RKO (cell line): ENCODE data around the gene PRELID3B.

Experiments used
- DNase-seq: peaks from one replicate; pipeline ENCODE4 v3.0.0-alpha.2; 2016; ENCODE audit warnings: low spot score

PRELID3B gene

DNA sequence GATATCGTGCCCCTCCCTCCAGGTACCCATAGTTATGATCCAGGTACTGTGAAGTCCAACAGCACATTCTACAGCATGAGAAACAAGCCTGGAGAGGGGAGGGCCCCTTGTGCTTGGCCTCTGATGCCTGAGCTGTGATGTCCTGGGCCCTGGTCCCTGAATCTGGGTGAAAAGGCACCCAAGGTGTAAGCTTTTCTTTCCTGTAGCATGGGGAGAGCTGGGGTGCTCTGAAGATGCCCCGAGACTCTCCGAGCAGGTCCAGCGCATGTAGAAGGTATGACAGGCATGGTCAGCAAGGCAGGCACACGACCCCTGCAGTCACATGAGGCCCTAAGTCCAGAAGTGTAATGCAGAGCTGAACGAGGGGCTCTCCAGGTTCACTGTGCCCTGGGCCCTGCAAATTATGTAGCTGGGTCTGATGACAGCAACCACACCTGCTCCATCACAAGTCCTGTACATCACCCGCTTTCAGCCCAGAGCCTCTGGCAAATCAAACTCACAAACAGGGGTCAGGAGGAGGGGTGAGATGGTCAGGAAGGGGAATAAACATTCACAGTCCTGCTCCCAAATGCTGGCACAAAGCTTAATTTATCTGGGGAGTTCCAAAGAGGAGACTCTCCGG lies 33.8 kb downstream of the PRELID3B start:
- DNase-seq = no peak

DNA sequence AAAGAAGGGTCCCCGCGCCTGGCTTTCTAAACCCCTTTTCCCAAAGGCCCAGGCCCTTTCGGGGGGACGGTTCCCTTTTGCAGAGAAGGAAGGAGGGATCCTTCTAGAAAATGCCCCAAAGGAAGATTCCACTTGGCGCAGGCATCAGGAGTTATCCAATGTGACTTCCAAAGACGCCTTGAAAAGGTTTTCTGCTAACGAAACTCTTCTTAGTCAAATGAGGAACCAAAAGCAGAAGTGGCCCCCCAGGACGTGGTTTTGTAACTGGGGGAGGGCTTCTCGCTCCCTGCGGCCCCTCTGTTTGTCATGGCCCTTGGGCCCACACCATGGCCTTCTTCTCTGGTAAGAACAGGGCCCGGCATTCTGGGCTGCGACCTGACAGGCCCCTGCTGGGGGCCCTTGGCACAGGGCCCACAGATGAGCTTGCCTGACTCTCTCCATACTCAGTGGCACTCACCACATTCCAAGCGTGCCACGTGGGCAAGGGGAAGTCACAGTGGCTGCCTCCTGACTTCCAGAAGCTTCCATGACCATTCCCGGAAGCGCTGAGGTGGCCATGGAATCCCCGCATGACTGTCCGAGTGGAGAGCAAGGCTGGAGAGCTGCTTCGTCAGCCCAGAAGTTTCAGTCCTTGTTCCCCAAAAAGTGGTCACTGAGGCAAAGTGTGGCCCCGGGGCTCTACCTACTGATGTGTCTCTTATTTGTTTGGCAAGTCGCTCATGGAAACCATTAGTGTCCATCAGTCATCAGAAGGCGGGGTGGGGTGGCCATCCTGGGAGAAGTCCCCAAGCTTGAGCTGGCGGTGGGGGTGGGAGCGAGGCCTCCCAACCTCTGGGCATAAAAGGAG lies 34.7 kb downstream of the PRELID3B start:
- no peak for DNase-seq

GRCh38 chr20:59006864-59007664 lies 35.5 kb downstream of the PRELID3B start, which contains the start of gene CTSZ:
TSS of gene CTSZ (minus strand) at chr20:59007254. CDS start at chr20:59007128, 126 bp downstream.
- DNase-seq = peak; percentile 70

DNA sequence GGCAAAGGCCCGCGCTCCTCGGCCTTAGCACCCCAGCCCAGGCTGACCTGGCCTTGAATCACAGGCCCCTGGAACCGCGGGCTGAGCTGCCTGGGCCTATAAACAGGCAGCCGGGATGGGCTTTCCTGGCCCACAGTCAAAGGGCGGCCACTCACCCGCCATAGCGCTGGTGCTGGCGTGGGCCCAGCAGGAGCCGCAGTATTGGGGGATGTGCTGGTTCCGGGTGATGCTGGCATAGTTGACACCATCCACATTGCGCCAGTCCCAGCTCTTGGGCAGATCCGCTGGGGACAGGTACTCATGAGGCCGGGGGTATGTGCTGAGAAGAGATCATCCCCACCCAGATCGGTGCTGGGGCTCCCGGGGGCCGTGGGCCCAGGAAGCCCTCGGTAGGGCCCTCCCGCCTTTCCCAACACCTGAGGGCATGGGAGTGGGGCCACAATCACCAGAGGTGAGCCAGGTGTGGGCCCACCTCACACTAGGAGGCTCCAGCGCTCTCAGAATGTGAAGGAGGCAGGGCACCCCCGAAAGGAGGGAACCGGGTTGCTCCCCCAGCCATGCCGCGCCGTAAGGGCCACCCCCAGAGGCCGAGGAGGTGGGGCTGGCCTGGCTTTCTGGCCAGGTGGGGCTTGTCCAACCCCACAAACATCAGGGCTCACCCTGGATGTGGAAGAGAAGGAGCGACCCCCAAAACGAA lies 36.3 kb downstream of the PRELID3B start:
- DNase-seq = peak; percentile 81

DNA sequence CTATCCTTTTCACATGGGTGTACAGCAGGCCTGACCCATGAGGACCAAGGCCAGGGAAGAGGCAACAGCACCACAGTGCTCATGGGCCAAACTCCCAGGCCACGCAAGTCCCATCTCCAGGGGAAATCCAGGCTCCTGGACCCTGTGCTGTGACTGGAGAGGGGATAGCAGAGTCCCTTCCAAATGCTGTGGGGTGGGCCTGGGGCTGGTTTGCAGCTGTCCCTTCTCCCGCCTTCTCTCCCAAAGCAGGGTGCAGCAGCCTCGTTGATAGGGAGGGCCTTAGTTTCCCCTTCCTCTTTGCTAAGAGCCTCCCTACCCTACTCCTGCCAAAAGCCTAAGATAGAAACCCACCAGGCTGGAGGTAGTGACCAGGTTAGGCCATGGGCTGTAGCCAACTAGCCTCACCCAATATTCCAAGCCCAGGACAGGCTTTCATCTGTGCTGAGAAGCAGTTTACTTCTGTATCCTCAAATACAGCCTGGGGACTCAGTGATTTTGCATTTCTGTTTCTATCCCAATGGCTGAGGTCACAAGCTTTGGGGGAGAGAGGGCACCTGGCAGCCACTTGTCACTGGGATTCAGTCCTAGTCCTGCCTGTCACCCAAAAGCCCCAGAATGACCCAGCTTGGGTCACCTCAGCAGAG lies 36.9 kb downstream of the PRELID3B start:
- no peak for DNase-seq

GRCh38 chr20:59004763-59005522 lies 37.6 kb downstream of the PRELID3B start:
- DNase-seq = no peak

- DNase-seq = no peak
Observed at GRCh38 chr20:59004493-59004762, 38.2 kb downstream of the PRELID3B start.

DNA sequence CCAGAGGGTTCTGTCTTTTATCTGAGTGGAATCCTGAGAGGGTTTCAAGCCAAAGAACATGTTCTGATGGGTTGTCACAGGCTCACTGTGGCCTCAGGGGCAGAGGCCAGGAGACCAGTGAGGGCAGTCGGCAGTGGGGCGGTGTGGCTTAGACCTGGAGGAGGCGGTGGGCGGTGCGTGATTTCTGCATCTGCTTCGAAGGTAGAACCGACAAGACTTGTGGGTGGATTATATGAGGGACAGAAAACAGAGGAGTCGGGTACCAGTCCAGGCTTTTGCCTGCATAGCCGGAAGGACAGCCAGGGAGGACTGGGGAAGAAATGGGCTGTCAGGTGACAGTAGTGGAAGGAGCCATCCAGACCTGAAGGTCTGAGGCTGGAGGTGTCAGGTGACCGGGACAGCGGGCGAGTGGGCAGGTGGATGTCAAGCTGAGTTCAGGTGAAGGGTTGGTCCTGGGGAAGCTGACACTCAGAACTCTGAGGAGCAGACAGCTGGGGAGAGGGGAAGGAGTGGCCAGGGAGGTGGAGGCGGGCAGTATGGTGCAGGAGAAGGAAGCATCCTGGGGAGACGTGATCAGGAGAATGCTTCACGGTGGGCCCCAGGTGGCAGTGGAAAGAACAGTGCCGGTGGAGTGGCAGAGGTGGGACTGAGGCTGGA lies 38.6 kb downstream of the PRELID3B start:
- DNase-seq = no peak

GRCh38 chr20:59002874-59003399 lies 39.6 kb downstream of the PRELID3B start:
- DNase-seq = no peak

DNA sequence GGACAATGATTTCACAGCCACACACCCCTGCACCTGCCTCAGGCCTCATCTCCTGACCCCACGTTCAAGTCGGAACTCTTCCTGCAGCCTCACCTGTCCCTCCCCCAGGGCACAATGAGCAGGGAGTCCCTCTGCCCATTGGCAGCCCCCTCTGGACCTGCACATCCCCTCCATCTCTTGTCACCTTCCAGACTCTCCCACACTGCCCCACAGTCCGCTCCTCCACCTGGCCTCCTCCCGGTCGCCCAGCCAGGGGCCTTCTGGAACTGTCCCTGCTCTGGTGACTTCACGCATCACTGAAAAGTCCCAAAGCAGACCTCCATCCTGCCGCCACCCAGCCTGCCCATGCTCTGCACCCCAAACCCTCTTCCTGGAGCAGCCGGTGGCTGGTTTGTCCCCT lies 40.2 kb downstream of the PRELID3B start:
- no peak for DNase-seq

DNA sequence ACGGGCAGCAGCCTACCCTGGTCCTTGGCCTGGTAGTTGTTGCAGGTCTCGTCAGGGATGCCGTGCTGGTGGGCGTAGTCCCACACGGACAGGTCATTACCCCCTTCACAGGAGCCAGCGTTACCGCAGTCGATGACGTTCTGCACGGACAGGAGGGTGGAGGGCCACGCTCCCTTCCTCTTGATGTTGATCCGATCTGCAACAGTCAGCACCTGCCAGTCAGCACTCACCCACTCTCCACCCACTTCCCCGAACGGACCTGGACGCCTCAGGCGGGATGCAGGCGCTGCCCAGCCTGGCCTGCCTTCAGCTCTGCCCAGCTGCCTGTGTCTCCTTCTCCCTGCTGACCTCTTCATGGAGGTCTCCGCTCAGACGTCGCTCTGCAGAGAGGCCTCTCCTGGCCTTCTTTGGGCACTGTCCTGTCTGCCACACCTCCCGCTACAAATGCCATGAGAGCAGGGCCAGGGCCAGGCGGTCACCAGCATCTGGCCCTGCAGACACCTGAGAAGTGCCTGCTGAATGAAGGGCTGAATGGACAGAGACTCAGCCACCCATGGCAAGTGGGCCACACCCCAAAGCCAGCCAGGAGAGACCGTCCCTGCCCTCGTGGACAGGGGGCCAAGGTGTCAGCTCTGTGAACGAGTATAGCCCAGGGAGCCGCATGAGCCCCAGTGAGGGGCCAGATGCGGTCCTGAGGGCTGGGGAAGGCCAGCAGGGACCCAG lies 41.0 kb downstream of the PRELID3B start:
- DNase-seq = no peak

- DNase-seq = no peak
Observed at GRCh38 chr20:59001068-59001448, 41.5 kb downstream of the PRELID3B start.

- no peak for DNase-seq
Observed at GRCh38 chr20:59000326-59000725, 42.3 kb downstream of the PRELID3B start.

DNA sequence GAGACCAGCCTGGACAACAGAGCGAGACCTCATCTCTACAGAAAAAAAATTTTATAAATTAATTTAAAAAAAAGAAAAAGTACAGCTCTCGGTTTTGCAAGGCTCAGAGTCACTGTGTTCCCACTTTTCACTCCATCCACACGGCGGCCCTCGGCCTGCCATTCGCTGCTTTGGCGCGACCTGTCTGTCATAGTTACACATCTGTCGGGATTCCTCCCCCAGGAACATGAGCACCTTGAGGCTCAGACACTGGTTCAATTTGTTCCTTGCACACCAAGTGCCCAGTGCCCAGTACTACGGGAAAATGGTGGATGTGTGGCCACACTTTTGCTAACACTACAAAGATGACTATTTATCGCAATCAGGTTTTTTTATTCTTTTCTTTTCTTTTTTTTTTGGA lies 43.9 kb downstream of the PRELID3B start:
- DNase-seq = no peak

- no peak for DNase-seq
Observed at GRCh38 chr20:58997141-58997770, 45.3 kb downstream of the PRELID3B start.

- no peak for DNase-seq
Observed at GRCh38 chr20:58996226-58996611, 46.4 kb downstream of the PRELID3B start.

- peak; percentile 29 for DNase-seq
Observed at GRCh38 chr20:58995461-58996225, 46.9 kb downstream of the PRELID3B start.

DNA sequence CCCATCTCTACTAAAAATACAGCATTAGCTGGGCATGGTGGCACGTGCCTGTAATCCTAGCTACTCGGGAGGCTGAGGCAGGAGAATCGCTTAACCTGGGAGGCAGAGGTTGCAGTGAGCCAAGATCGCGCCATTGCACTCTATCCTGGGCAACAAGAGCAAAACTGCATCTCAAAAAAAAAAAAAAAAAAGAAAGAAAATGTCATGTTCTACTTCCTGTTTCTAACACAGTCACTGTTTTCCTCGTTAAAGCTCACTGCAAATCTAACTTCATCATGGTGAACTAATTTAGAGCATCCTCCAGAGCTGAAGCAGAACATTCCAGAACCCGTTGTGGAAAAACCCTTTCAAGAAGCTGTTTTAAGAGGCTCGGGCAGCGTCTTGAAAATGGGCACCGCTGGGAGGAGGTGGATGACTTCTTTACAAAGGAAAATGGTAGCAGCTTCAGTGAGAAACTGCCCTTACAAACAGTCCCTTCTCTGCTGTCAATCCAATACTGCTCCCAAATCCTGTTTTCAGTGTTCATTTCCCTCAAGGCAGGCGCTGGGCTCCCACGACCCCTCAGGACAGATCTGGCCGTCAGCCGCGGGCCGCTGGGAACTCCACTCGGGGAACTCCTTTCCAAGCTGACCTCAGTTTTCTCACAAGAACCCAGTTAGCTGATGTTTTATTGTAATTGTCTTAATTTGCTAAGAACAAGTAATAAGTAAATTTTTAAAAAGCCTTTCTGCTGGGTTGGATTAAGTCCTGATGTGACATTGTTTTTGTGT lies 48.0 kb downstream of the PRELID3B start:
- DNase-seq = no peak
